Panc1 (cell line): ENCODE measurements around the gene NAA38. TPM values are rescaled to one million over a fixed set of nuclear protein-coding genes. Genes with fewer than 3 reads are reported as not detected.

Source experiments
- ATAC-seq: fragments of 200-7000 bp; cut with Tn5 transposase; 2 replicates; pipeline ENCODE4 v1.9.1; 2020; ENCODE audit warnings: mild to moderate bottlenecking, moderate library complexity
- BruUV-seq: library from RNA; stranded (reverse); fragments of 400-500 nt; replicated peaks from 2 replicates; lab custom pipeline; 2021; lab: Mats Ljungman, UMichigan
- CTCF ChIA-PET: fragments of 300-600 bp; sonication (Branson Sonifier 250); formaldehyde crosslinking; loops from one replicate; lab custom pipeline; 2022; ENCODE audit warnings: antibody characterized with exemption; lab: Charles Lee
- POLR2A ChIA-PET: fragments of 300-600 bp; sonication (Branson Sonifier 250); formaldehyde crosslinking; loops from one replicate; lab custom pipeline; 2022; ENCODE audit warnings: antibody characterized with exemption; lab: Charles Lee
- DNase-seq: peaks from one replicate; pipeline ENCODE4 v3.0.0-alpha.2; 2010; ENCODE audit warnings: low read depth, low spot score
- H3K27ac ChIP-seq: 2 replicates; pipeline ENCODE4 v1.5.1; 2011; ENCODE audit warnings: mild to moderate bottlenecking, low read length, inconsistent platforms
- H3K27me3 ChIP-seq: fragments of 200-500 bp; sonication (Bioruptor generic); 2 replicates; pipeline ENCODE4 v1.6.0; 2014; ENCODE audit warnings: low read length, inconsistent platforms; ENCODE audit not compliant: control insufficient read depth, insufficient read depth
- H3K36me3 ChIP-seq: fragments of 200-500 bp; sonication (Bioruptor generic); 2 replicates; pipeline ENCODE4 v1.5.1; 2014; ENCODE audit warnings: inconsistent platforms, mild to moderate bottlenecking, low read length, moderate library complexity; ENCODE audit not compliant: control insufficient read depth, insufficient read depth
- H3K4me1 ChIP-seq: 2 replicates; pipeline ENCODE4 v1.5.1; 2011; ENCODE audit warnings: inconsistent platforms, mild to moderate bottlenecking, low read length, moderate library complexity; ENCODE audit not compliant: control insufficient read depth, insufficient read depth
- H3K4me3 ChIP-seq, 2 experiments: 2 replicates each; pipeline ENCODE4 v1.5.1; 2011 to 2012; ENCODE audit warnings: low read depth in 2 of 2, low read length in 2 of 2, mild to moderate bottlenecking in 2 of 2, inconsistent platforms in 1 of 2, moderate library complexity in 1 of 2
- H3K9me3 ChIP-seq: fragments of 200-500 bp; sonication (Bioruptor generic); 2 replicates; pipeline ENCODE4 v1.5.1; 2014; ENCODE audit warnings: low read depth, mild to moderate bottlenecking, inconsistent platforms, low read length, moderate library complexity; ENCODE audit not compliant: control insufficient read depth, insufficient read depth
- CTCF ChIP-seq: fragments of 450-650 bp; IDR thresholded peaks from 2 replicates; pipeline ENCODE4 v1.5.1; 2017; ENCODE audit warnings: mild to moderate bottlenecking
- POLR2AphosphoS5 ChIP-seq: IDR thresholded peaks from 2 replicates; pipeline ENCODE4 v1.6.1; 2012; ENCODE audit warnings: mild to moderate bottlenecking, low read depth, low read length, moderate library complexity
- REST ChIP-seq, 2 experiments: IDR thresholded peaks; 2 replicates each; pipeline ENCODE4 v1.6.1; 2011 to 2012; ENCODE audit warnings: low read depth in 2 of 2, control low read depth in 1 of 2, low read length in 1 of 2, mild to moderate bottlenecking in 1 of 2, moderate library complexity in 1 of 2; ENCODE audit not compliant: insufficient read depth in 1 of 2
- SIN3A ChIP-seq: IDR thresholded peaks from 2 replicates; pipeline ENCODE4 v1.6.1; 2012; ENCODE audit warnings: low read depth, mild to moderate bottlenecking, low read length, moderate library complexity, borderline replicate concordance; ENCODE audit not compliant: insufficient read depth
- TCF7L2 ChIP-seq: IDR thresholded peaks from 2 replicates; pipeline ENCODE4 v1.6.1; 2011; ENCODE audit warnings: mild to moderate bottlenecking, low read depth, low read length, inconsistent platforms
- in situ Hi-C: cut with HindIII; loops from 2 replicates; pipeline ENCODE4 v1.10.0; 2016; ENCODE audit warnings: low sequenced_read_pairs, low pct_unique_long_range_greater_than_20kb
- intact Hi-C: fragments of 100-400 bp; cut with micrococcal nuclease; formaldehyde crosslinking; loops from one replicate; pipeline ENCODE4 v1.10.0; 2022; ENCODE audit not compliant: unreplicated experiment
- total RNA-seq: library from RNA; stranded (reverse); gene quantifications from one replicate; pipeline ENCODE4 v1.2.1, GENCODE V29; 2021; ENCODE audit not compliant: unreplicated experiment

Gene NAA38
- total RNA-seq, 1 experiment from 2014 or later: 75.2 TPM

GRCh38 chr17:7848131-7848579 lies 9.2 kb downstream of the NAA38 start:
- no peak overlapping the region for H3K27ac ChIP-seq
- no peaks in the 10 kb centered on the region; the same call in 1 of the 2 replicates for H3K36me3 ChIP-seq
- in situ Hi-C loops: no loop called here
- CTCF ChIA-PET: no interaction called here
- ATAC-seq (no peak), DNase-seq (no peak)
- POLR2A ChIA-PET: no interaction called here
- BruUV-seq: no TSS peak
- no peaks in the 10 kb centered on the region for H3K9me3 ChIP-seq
- H3K4me1 ChIP-seq: peaks cover 8% of the 10 kb centered on the region; the same call in 1 of the 2 replicates
- no peak overlapping the region for H3K4me3 ChIP-seq
- H3K27me3 ChIP-seq: no peaks in the 10 kb centered on the region
- intact Hi-C loops: no loop called here
- no peak for TF ChIP-seq CTCF
- TF ChIP-seq SIN3A: no peak
- no peak for TF ChIP-seq REST (IDR thresholded peaks at IDR 0.05; ENCODE audit: insufficient read depth in 1 of 2, low read depth in 2 of 2, low read length in 1 of 2)
- TF ChIP-seq POLR2AphosphoS5: no peak
- TF ChIP-seq TCF7L2: no peak

GRCh38 chr17:7846765-7847661 lies 10.3 kb downstream of the NAA38 start:
- no peak for DNase-seq
- ATAC-seq: no peak
- Histone ChIP-seq H3K36me3 (no peaks in the 10 kb centered on the region; the same call in 1 of the 2 replicates), H3K27ac (no peak overlapping the region), H3K4me1 (peaks cover 5% of the 10 kb centered on the region; the same call in 1 of the 2 replicates), H3K4me3 (no peak overlapping the region), H3K27me3 (no peaks in the 10 kb centered on the region), H3K9me3 (no peaks in the 10 kb centered on the region)
- intact Hi-C loops (no loop called here), in situ Hi-C loops (no loop called here)
- CTCF ChIA-PET: no interaction called here
- POLR2A ChIA-PET: no interaction called here
- BruUV-seq: no TSS peak
- TF ChIP-seq REST (IDR thresholded peaks at IDR 0.05; ENCODE audit: insufficient read depth in 1 of 2, low read depth in 2 of 2, low read length in 1 of 2): no peak
- TF ChIP-seq SIN3A: no peak
- no peak for TF ChIP-seq CTCF
- TF ChIP-seq POLR2AphosphoS5: no peak
- TF ChIP-seq TCF7L2: no peak
